Osteoblast (primary cell): ENCODE data around the gene CCDC6. TPM values are rescaled to one million over a fixed set of nuclear protein-coding genes. Genes with fewer than 3 reads are reported as not detected.

Experiments used
- DNase-seq: peaks from one replicate; pipeline ENCODE4 v3.0.0; 2011; ENCODE audit warnings: low spot score, mixed read lengths; ENCODE audit not compliant: insufficient read length; ENCODE audit errors: missing footprints
- H2AFZ ChIP-seq: 2 replicates; pipeline ENCODE4 v1.6.0; 2011; ENCODE audit warnings: mild to moderate bottlenecking, low read length
- H3K27ac ChIP-seq: 2 replicates; pipeline ENCODE4 v1.5.1; 2011; ENCODE audit warnings: mild to moderate bottlenecking, low read depth, low read length, moderate library complexity
- H3K27me3 ChIP-seq: 2 replicates; pipeline ENCODE4 v1.6.0; 2012; ENCODE audit warnings: mild to moderate bottlenecking, control low read depth, inconsistent platforms, low read length, moderate library complexity; ENCODE audit not compliant: insufficient read depth
- H3K36me3 ChIP-seq: 2 replicates; pipeline ENCODE4 v1.5.1; 2011; ENCODE audit warnings: mild to moderate bottlenecking, low read length, control low read depth, moderate library complexity; ENCODE audit not compliant: insufficient read depth
- H3K4me1 ChIP-seq: 2 replicates; pipeline ENCODE4 v1.5.1; 2011; ENCODE audit warnings: mild to moderate bottlenecking, low read length, control low read depth, moderate library complexity; ENCODE audit not compliant: insufficient read depth
- H3K4me2 ChIP-seq: 2 replicates; pipeline ENCODE4 v1.6.0; 2011; ENCODE audit warnings: mild to moderate bottlenecking, low read length; ENCODE audit not compliant: insufficient read depth
- H3K4me3 ChIP-seq: fragments of 200-600 bp; sonication (generic); 3 replicates; pipeline ENCODE4 v1.5.1; 2012; ENCODE audit warnings: mild to moderate bottlenecking, low read length, inconsistent platforms; ENCODE audit not compliant: insufficient read depth
- H3K79me2 ChIP-seq: 2 replicates; pipeline ENCODE4 v1.6.0; 2012; ENCODE audit warnings: mild to moderate bottlenecking, low read length, control low read depth, inconsistent platforms; ENCODE audit not compliant: insufficient read depth
- H3K9me3 ChIP-seq: 2 replicates; pipeline ENCODE4 v1.5.1; 2011; ENCODE audit warnings: low read depth, low read length, control low read depth
- H4K20me1 ChIP-seq: 2 replicates; pipeline ENCODE4 v1.6.0; 2012; ENCODE audit warnings: mild to moderate bottlenecking, low read length, control low read depth; ENCODE audit not compliant: insufficient read depth
- total RNA-seq: library from RNA; depleted of rRNA; stranded (reverse); fragments of >200 nt; gene quantifications from 2 replicates; pipeline ENCODE4 v1.2.3, GENCODE V29; 2012
- TF ChIP-seq, protein P1 (sequence below): IDR thresholded peaks from 2 replicates; pipeline ENCODE4 v1.5.1; 2011; ENCODE audit warnings: mild to moderate bottlenecking, low read depth, low read length, moderate library complexity; ENCODE audit errors: extremely low read depth

CCDC6 gene
- total RNA-seq, 1 donor, result 51.8 TPM

DNA sequence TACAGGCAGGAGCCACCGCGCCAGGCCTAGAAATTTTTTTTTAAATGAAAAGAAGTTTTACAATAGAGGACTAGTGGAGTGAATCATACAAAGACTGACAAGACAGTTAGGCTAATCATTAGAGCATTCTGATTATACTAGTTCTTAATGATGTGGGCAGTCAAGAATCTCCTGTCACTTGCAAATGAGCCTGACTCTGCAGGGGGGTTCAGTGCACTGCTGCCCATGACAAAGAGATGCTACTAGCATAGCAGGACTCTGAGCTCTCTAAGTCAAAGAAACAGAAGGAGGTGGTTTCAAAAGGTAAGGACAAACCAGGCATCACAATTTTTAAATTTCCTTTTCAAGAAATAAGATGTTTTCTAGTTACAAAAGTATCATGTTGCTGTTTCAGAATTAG, 59.0 kb downstream of the CCDC6 start:
- Histone ChIP-seq H3K27ac (no peak overlapping the region), H3K36me3 (peaks cover 21% of the 10 kb centered on the region), H2AFZ (no peak overlapping the region), H3K9me3 (no peaks in the 10 kb centered on the region), H3K79me2 (no peaks in the 10 kb centered on the region), H4K20me1 (no peaks in the 10 kb centered on the region), H3K27me3 (no peaks in the 10 kb centered on the region), H3K4me1 (no peaks in the 10 kb centered on the region), H3K4me2 (no peak overlapping the region), H3K4me3 (no peak overlapping the region)
- TF ChIP-seq, protein P1, sequence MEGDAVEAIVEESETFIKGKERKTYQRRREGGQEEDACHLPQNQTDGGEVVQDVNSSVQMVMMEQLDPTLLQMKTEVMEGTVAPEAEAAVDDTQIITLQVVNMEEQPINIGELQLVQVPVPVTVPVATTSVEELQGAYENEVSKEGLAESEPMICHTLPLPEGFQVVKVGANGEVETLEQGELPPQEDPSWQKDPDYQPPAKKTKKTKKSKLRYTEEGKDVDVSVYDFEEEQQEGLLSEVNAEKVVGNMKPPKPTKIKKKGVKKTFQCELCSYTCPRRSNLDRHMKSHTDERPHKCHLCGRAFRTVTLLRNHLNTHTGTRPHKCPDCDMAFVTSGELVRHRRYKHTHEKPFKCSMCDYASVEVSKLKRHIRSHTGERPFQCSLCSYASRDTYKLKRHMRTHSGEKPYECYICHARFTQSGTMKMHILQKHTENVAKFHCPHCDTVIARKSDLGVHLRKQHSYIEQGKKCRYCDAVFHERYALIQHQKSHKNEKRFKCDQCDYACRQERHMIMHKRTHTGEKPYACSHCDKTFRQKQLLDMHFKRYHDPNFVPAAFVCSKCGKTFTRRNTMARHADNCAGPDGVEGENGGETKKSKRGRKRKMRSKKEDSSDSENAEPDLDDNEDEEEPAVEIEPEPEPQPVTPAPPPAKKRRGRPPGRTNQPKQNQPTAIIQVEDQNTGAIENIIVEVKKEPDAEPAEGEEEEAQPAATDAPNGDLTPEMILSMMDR, result no peak
- no peak for DNase-seq

DNA sequence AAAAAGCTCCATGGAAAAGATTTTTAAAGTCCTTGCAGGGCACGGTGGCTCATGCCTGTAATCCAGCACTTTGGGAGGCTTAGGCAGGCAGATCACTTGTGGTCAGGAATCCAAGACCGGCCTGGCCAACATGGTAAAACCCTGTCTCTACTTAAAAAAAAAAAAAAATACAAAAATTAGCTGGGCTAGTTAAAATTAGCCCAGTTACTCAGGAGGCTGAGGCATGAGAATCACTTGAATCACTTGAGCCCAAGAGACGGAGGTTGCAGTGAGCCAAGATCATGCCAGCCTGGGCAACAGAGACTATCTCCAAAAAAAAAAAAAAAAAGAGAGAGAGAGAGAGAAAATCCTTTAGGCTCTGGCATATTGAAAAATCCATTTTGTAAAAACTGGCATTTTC, 61.9 kb downstream of the CCDC6 start:
- H3K27me3 ChIP-seq, result no peaks in the 10 kb centered on the region
- H3K4me1 ChIP-seq, result peaks cover 3% of the 10 kb centered on the region
- H3K4me2 ChIP-seq, result no peak overlapping the region
- no peak overlapping the region for H3K4me3 ChIP-seq
- no peaks in the 10 kb centered on the region for H3K9me3 ChIP-seq
- no peaks in the 10 kb centered on the region for H4K20me1 ChIP-seq
- no peak for DNase-seq
- H3K27ac ChIP-seq, result no peak overlapping the region
- TF ChIP-seq, protein P1, result no peak
- H2AFZ ChIP-seq, result no peak overlapping the region
- peaks cover 21% of the 10 kb centered on the region for H3K36me3 ChIP-seq
- no peaks in the 10 kb centered on the region for H3K79me2 ChIP-seq

DNA sequence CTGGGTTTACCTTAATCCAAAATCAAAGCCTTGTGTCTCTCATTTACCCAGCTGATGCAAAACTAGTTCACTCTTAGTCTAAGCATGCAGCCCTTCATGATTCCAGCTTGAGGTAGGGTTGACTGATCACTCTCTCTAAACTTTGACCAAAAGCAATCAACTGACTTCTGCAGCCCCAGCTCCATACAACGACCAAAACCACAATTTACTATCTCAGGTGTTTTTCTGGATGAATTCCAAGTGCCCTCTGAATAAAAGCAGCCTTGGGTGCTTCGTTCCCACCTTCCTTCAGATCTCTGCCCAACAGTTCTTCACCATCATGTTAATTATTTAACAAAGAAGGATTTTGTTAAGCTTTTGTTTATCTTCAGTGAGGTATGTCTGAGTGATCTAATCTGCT, 62.6 kb downstream of the CCDC6 start:
- peaks cover 3% of the 10 kb centered on the region for H4K20me1 ChIP-seq
- H3K36me3 ChIP-seq, result peaks cover 15% of the 10 kb centered on the region
- H3K79me2 ChIP-seq, result peaks cover 1% of the 10 kb centered on the region
- H3K4me3 ChIP-seq, result no peak overlapping the region
- H2AFZ ChIP-seq, result no peak overlapping the region
- no peak overlapping the region for H3K4me2 ChIP-seq
- H3K4me1 ChIP-seq, result peaks cover 9% of the 10 kb centered on the region
- H3K9me3 ChIP-seq, result no peaks in the 10 kb centered on the region
- no peak overlapping the region for H3K27ac ChIP-seq
- H3K27me3 ChIP-seq, result no peaks in the 10 kb centered on the region
- TF ChIP-seq, protein P1, result no peak
- DNase-seq, result no peak

- peaks cover 16% of the 10 kb centered on the region for H3K79me2 ChIP-seq
- H3K27me3 ChIP-seq, result no peaks in the 10 kb centered on the region
- peak; percentile 89 for DNase-seq
- H3K27ac ChIP-seq, result peak overlapping the region; percentile 10
- peak overlapping the region; percentile 10 for H3K4me2 ChIP-seq
- peaks cover 19% of the 10 kb centered on the region for H4K20me1 ChIP-seq
- H2AFZ ChIP-seq, result no peak overlapping the region
- TF ChIP-seq, protein P1, result no peak
- H3K9me3 ChIP-seq, result no peaks in the 10 kb centered on the region
- no peak overlapping the region for H3K4me3 ChIP-seq
- no peaks in the 10 kb centered on the region for H3K36me3 ChIP-seq
- H3K4me1 ChIP-seq, result peaks cover 9% of the 10 kb centered on the region
Measured at GRCh38 chr10:59839576-59839975, 66.8 kb downstream of the CCDC6 start.
